GM12892 (cell line): ENCODE results near the gene AOAH.

ENCODE experiments used
- POLR2A ChIP-seq: IDR thresholded peaks from 2 replicates; pipeline ENCODE4 v1.6.1; 2011; ENCODE audit warnings: low read depth, low read length, control low read depth
- POLR2AphosphoS5 ChIP-seq: IDR thresholded peaks from 2 replicates; pipeline ENCODE4 v1.6.1; 2011; ENCODE audit warnings: low read depth, low read length, control low read depth

DNA sequence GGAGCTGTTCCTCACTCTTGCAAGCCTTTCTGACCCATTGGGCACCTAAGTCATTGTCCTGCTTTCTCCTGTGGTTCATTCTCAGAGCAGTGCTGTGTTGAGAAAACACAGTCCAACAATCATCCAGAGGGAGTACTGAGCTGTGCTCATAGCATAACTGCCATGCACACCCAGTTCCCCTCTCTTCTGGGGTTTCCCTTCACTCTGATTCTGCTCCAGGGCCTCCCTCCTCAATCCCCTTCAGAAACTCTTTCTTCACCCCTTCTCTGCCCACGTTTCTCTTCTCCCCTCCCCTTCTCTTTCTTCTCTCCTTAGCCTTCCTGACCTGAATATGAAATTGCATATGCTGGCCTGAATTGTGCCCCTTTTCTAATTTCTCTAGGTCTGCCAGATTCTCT lies 155.8 kb downstream of the AOAH start:
- TF ChIP-seq POLR2A (no peak), POLR2AphosphoS5 (no peak)
